A673 (cell line): ENCODE measurements around the gene DET1. TPM values are rescaled to one million over a fixed set of nuclear protein-coding genes. Genes with fewer than 3 reads are reported as not detected.

Source experiments
- BruUV-seq: library from RNA; stranded (reverse); fragments of 400-500 nt; replicated peaks from 2 replicates; lab custom pipeline; 2021; lab: Mats Ljungman, UMichigan
- CTCF ChIA-PET: fragments of 300-600 bp; sonication (Branson Sonifier 250); formaldehyde crosslinking; loops from one replicate; lab custom pipeline; 2022; ENCODE audit warnings: antibody characterized with exemption; lab: Charles Lee
- POLR2A ChIA-PET: fragments of 300-600 bp; sonication (Branson Sonifier 250); formaldehyde crosslinking; loops from one replicate; lab custom pipeline; 2022; ENCODE audit warnings: antibody characterized with exemption; ENCODE audit not compliant: low non-redundant PET; lab: Charles Lee
- DNase-seq: peaks from one replicate; pipeline ENCODE4 v3.0.0-alpha.2; 2015; ENCODE audit warnings: low spot score
- H3K27ac ChIP-seq: fragments of 200-600 bp; sonication (generic); 2 replicates; pipeline ENCODE4 v1.5.1; 2016; ENCODE audit warnings: mixed run types, low read depth, mild to moderate bottlenecking, mixed read lengths, antibody characterized with exemption, low read length; ENCODE audit not compliant: poor library complexity, severe bottlenecking
- H3K27me3 ChIP-seq: fragments of 200-600 bp; sonication (generic); replicated peaks from 2 replicates; pipeline ENCODE4 v1.6.1; 2017; ENCODE audit warnings: mixed run types, low read depth, mild to moderate bottlenecking, mixed read lengths, antibody characterized with exemption, low read length; ENCODE audit not compliant: insufficient read depth, poor library complexity
- H3K36me3 ChIP-seq: fragments of 200-600 bp; sonication (generic); 2 replicates; pipeline ENCODE4 v1.6.1; 2016; ENCODE audit warnings: mixed run types, mild to moderate bottlenecking, mixed read lengths, antibody characterized with exemption, low read length; ENCODE audit not compliant: insufficient read depth, poor library complexity, severe bottlenecking
- H3K4me1 ChIP-seq: fragments of 200-600 bp; sonication (generic); 2 replicates; pipeline ENCODE4 v1.6.1; 2017; ENCODE audit warnings: mixed run types, mild to moderate bottlenecking, mixed read lengths, antibody characterized with exemption, low read length; ENCODE audit not compliant: insufficient read depth, poor library complexity, severe bottlenecking
- H3K4me3 ChIP-seq: fragments of 200-600 bp; sonication (generic); 2 replicates; pipeline ENCODE4 v1.5.1; 2016; ENCODE audit warnings: low read depth, mixed run types, mild to moderate bottlenecking, mixed read lengths, low read length; ENCODE audit not compliant: poor library complexity, severe bottlenecking
- H3K9me3 ChIP-seq: fragments of 200-600 bp; sonication (generic); 2 replicates; pipeline ENCODE4 v1.6.1; 2016; ENCODE audit warnings: mixed run types, low read depth, mild to moderate bottlenecking, mixed read lengths, antibody characterized with exemption, low read length; ENCODE audit not compliant: poor library complexity, severe bottlenecking
- CTCF ChIP-seq: fragments of 300-800, 200-600 bp; sonication (generic); conservative IDR thresholded peaks from 2 replicates; pipeline ENCODE4 v1.5.1; 2017; ENCODE audit warnings: low read depth, mild to moderate bottlenecking, antibody characterized with exemption, low read length, moderate library complexity, mixed read lengths
- EZH2 ChIP-seq: fragments of 200-600 bp; sonication (generic); IDR thresholded peaks from 2 replicates; pipeline ENCODE4 v1.6.1; 2017; ENCODE audit warnings: borderline replicate concordance, low read depth, mild to moderate bottlenecking, mixed read lengths, antibody characterized with exemption, low read length; ENCODE audit not compliant: poor library complexity, severe bottlenecking
- intact Hi-C: fragments of 100-400 bp; cut with micrococcal nuclease; formaldehyde crosslinking; loops from one replicate; pipeline ENCODE4 v1.10.0; 2022; ENCODE audit not compliant: unreplicated experiment
- total RNA-seq: library from RNA; stranded (reverse); gene quantifications from 2 replicates; pipeline ENCODE4 v1.2.3, GENCODE V29; 2021

The DET1 gene
- total RNA-seq, 1 experiment from 2014 or later: 7.7 TPM

- H3K4me3 ChIP-seq: no peak overlapping the region
- no peak for DNase-seq
- POLR2A ChIA-PET: no interaction called here
- intact Hi-C loops: no loop called here
- TF ChIP-seq EZH2 (no peak), CTCF (no peak)
- no peaks in the 10 kb centered on the region for H3K27me3 ChIP-seq
- no peaks in the 10 kb centered on the region for H3K4me1 ChIP-seq
- CTCF ChIA-PET: no interaction called here
- H3K27ac ChIP-seq: no peak overlapping the region
- H3K36me3 ChIP-seq: no peaks in the 10 kb centered on the region
- no TSS peak for BruUV-seq
- no peaks in the 10 kb centered on the region for H3K9me3 ChIP-seq
Measured at GRCh38 chr15:88539441-88539840, 7.0 kb downstream of the DET1 start.

GRCh38 chr15:88538972-88539371 is 7.5 kb downstream of the DET1 start:
- H3K9me3 ChIP-seq: no peaks in the 10 kb centered on the region
- CTCF ChIA-PET: no interaction called here
- H3K36me3 ChIP-seq: no peaks in the 10 kb centered on the region
- no peak overlapping the region for H3K27ac ChIP-seq
- no peak overlapping the region for H3K4me3 ChIP-seq
- H3K4me1 ChIP-seq: no peaks in the 10 kb centered on the region
- TF ChIP-seq CTCF (no peak), EZH2 (no peak)
- POLR2A ChIA-PET: no interaction called here
- BruUV-seq: no TSS peak
- H3K27me3 ChIP-seq: no peaks in the 10 kb centered on the region
- intact Hi-C loops: no loop called here
- no peak for DNase-seq

- intact Hi-C loops: no loop called here
- no peak for DNase-seq
- Histone ChIP-seq H3K4me1 (no peaks in the 10 kb centered on the region), H3K36me3 (no peaks in the 10 kb centered on the region), H3K9me3 (no peaks in the 10 kb centered on the region), H3K27me3 (no peaks in the 10 kb centered on the region), H3K4me3 (no peak overlapping the region), H3K27ac (no peak overlapping the region)
- no peak for TF ChIP-seq CTCF
- TF ChIP-seq EZH2: no peak
- BruUV-seq: no TSS peak
- POLR2A ChIA-PET: no interaction called here
- CTCF ChIA-PET: no interaction called here
Measured at GRCh38 chr15:88537591-88538317, 8.7 kb downstream of the DET1 start.
